Left renal cortex interstitium (tissue), 4 donors: ENCODE results near the gene PTGER4. TPM values are rescaled to one million over a fixed set of nuclear protein-coding genes. Genes with fewer than 3 reads are reported as not detected.

Experiments
- DNase-seq, 4 donors: peaks; one replicate each; pipeline ENCODE4 v3.0.0-alpha.2; 2013; ENCODE audit warnings: low read depth in 4 of 4, low spot score in 2 of 4, missing footprints in 1 of 4
- polyA plus RNA-seq, 4 donors: library from polyadenylated mRNA; unstranded; fragments of 120-200 nt; gene quantifications; one replicate each; pipeline ENCODE4 v1.2.1, GENCODE V29; 2013; ENCODE audit not compliant: insufficient read length in 4 of 4

The PTGER4 gene
- polyA plus RNA-seq, 4 donors = 10.1 to 14.3 (median 11.6) TPM

GRCh38 chr5:40738502-40738901 lies 58.8 kb downstream of the PTGER4 start:
- no peak for DNase-seq

Other genes with a start within 250 kb of the PTGER4 start
- gene TTC33, start 76.0 kb downstream of the PTGER4 start, polyA plus RNA-seq = 10 to 100 TPM; 31.5 to 43.9 (median 34.2) TPM
- 10 to 100 TPM; 59.4 to 89.3 (median 78.1) TPM for gene PRKAA1, start 118.5 kb downstream of the PTGER4 start, polyA plus RNA-seq
- gene RPL37, start 155.3 kb downstream of the PTGER4 start, polyA plus RNA-seq = 1,000 to 10,000 TPM; 1,683 to 2,189 (median 2,054) TPM
- gene CARD6, start 161.5 kb downstream of the PTGER4 start, polyA plus RNA-seq = 1 to 10 TPM; 2.5 to 3.6 (median 2.8) TPM
- 100 to 1,000 TPM; 125 to 241 (median 179) TPM for gene C7, start 229.6 kb downstream of the PTGER4 start, polyA plus RNA-seq